HEK293 (cell line): ENCODE data around the gene TET2.

ENCODE experiments used
- REST ChIP-seq: fragments of 450-650 bp; formaldehyde crosslinking; IDR thresholded peaks from 2 replicates; pipeline ENCODE4 v1.5.1; 2016; ENCODE audit warnings: missing biosample characterization, missing genetic modification characterization
- ZFP41 ChIP-seq: fragments of 450-650 bp; formaldehyde crosslinking; IDR thresholded peaks from 2 replicates; pipeline ENCODE4 v1.5.1; 2016; ENCODE audit warnings: missing biosample characterization, missing genetic modification characterization, borderline replicate concordance
- TF ChIP-seq, protein P1 (sequence below): fragments of 450-650 bp; formaldehyde crosslinking; conservative IDR thresholded peaks from 2 replicates; pipeline ENCODE4 v1.5.1; 2016; ENCODE audit warnings: low read depth, missing biosample characterization, missing genetic modification characterization

GRCh38 chr4:105145156-105145902, 1.3 kb upstream of the TET2 start:
- TF ChIP-seq REST (tag by site-specific recombination) (no peak), ZFP41 (no peak)
- TF ChIP-seq, protein P1, sequence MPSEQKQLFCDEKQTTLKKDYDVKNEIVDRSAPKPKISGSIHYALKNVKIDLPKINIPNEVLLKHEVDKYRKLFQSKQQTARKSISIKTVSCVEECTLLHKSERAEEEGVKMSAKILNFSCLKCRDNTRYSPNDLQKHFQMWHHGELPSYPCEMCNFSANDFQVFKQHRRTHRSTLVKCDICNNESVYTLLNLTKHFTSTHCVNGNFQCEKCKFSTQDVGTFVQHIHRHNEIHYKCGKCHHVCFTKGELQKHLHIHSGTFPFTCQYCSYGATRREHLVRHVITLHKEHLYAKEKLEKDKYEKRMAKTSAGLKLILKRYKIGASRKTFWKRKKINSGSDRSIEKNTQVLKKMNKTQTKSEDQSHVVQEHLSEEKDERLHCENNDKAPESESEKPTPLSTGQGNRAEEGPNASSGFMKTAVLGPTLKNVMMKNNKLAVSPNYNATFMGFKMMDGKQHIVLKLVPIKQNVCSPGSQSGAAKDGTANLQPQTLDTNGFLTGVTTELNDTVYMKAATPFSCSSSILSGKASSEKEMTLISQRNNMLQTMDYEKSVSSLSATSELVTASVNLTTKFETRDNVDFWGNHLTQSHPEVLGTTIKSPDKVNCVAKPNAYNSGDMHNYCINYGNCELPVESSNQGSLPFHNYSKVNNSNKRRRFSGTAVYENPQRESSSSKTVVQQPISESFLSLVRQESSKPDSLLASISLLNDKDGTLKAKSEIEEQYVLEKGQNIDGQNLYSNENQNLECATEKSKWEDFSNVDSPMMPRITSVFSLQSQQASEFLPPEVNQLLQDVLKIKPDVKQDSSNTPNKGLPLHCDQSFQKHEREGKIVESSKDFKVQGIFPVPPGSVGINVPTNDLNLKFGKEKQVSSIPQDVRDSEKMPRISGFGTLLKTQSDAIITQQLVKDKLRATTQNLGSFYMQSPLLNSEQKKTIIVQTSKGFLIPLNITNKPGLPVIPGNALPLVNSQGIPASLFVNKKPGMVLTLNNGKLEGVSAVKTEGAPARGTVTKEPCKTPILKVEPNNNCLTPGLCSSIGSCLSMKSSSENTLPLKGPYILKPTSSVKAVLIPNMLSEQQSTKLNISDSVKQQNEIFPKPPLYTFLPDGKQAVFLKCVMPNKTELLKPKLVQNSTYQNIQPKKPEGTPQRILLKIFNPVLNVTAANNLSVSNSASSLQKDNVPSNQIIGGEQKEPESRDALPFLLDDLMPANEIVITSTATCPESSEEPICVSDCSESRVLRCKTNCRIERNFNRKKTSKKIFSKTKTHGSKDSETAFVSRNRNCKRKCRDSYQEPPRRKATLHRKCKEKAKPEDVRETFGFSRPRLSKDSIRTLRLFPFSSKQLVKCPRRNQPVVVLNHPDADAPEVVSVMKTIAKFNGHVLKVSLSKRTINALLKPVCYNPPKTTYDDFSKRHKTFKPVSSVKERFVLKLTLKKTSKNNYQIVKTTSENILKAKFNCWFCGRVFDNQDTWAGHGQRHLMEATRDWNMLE: no peak
